ENCODE measurements around the gene CHAF1A.

- TF ChIP-seq, protein P1, sequence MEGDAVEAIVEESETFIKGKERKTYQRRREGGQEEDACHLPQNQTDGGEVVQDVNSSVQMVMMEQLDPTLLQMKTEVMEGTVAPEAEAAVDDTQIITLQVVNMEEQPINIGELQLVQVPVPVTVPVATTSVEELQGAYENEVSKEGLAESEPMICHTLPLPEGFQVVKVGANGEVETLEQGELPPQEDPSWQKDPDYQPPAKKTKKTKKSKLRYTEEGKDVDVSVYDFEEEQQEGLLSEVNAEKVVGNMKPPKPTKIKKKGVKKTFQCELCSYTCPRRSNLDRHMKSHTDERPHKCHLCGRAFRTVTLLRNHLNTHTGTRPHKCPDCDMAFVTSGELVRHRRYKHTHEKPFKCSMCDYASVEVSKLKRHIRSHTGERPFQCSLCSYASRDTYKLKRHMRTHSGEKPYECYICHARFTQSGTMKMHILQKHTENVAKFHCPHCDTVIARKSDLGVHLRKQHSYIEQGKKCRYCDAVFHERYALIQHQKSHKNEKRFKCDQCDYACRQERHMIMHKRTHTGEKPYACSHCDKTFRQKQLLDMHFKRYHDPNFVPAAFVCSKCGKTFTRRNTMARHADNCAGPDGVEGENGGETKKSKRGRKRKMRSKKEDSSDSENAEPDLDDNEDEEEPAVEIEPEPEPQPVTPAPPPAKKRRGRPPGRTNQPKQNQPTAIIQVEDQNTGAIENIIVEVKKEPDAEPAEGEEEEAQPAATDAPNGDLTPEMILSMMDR (conservative IDR thresholded peaks at IDR 0.05) = no peak
- no peak for TF ChIP-seq EZH2 (IDR thresholded peaks at IDR 0.05; ENCODE audit: low read depth)
These were observed 30.6 kb downstream of the CHAF1A start for GRCh38 chr19:4432918-4433506.

Measured in PC-9 (cell line).